ENCODE data around the gene EEF2K. TPM values are rescaled to one million over a fixed set of nuclear protein-coding genes. Genes with fewer than 3 reads are reported as not detected.
"Not testable (repeated sequence)": the region's sequence is repeated elsewhere in the genome, so short reads cannot be mapped to it uniquely, and the experiment has no call there.

The EEF2K gene
- total RNA-seq, 4 donors from 2014 or later = 42.8 to 90.8 (median 50.3) TPM

DNA sequence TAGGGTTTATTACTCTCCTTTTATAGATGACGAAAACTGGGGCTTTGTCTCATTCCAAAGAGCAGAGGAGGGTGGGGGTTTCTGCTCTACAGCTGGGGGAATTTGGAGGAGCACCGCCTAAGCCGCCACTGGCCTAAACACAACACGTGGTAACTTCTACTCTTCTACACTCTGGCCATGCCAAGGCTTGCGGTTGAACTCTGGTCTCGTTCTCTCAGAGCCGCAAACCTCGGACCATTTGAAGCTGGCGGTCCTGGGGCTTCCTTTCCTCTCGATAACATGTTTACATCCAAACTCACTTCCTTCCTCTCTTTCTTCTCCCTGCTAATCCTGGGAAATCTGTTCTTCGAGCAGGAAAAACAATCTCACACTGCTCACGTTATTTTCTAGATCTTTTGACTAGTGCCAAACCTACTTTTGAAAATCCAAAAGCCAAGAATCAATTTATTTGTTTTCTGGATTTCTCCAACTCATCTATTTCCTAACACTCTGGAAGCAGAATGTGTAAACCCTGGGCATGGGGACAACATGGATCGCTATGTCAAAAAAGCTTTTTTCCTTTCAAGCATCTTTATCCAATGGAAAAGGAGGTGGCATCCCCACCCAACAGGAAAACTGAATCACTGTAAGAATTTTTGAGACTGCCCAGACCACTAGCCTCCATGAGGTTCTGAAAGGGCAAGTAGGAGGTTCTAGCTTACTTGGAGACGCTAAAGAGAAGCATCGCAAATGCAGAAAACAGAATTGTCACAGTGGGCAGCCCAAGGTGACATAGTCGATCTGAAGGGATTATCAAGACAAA, 13.6 kb upstream of the EEF2K start:
- TF ChIP-seq POLR2A (IDR thresholded peaks at IDR 0.05) = peak; percentile 5 to 55
- TF ChIP-seq EP300 (IDR thresholded peaks at IDR 0.05) = peak in 1 of 2 donors; percentile 80
- TF ChIP-seq, protein P1, sequence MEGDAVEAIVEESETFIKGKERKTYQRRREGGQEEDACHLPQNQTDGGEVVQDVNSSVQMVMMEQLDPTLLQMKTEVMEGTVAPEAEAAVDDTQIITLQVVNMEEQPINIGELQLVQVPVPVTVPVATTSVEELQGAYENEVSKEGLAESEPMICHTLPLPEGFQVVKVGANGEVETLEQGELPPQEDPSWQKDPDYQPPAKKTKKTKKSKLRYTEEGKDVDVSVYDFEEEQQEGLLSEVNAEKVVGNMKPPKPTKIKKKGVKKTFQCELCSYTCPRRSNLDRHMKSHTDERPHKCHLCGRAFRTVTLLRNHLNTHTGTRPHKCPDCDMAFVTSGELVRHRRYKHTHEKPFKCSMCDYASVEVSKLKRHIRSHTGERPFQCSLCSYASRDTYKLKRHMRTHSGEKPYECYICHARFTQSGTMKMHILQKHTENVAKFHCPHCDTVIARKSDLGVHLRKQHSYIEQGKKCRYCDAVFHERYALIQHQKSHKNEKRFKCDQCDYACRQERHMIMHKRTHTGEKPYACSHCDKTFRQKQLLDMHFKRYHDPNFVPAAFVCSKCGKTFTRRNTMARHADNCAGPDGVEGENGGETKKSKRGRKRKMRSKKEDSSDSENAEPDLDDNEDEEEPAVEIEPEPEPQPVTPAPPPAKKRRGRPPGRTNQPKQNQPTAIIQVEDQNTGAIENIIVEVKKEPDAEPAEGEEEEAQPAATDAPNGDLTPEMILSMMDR (IDR thresholded peaks at IDR 0.05) = no peak
- 18 to 20% methylated on average over 16 of the region's 16 CpGs for WGBS, 2 donors
- peak overlapping the region; percentile 93 to 99 (median 96) for H3K27ac ChIP-seq
- no peaks in the 10 kb centered on the region for H3K9me3 ChIP-seq
- H3K4me3 ChIP-seq = peak overlapping the region; percentile 26 to 62 (median 54)
- peaks cover 0 to 52% (median 33%) of the 10 kb centered on the region in 4 donors for H3K4me1 ChIP-seq
- H3K36me3 ChIP-seq = no peaks in the 10 kb centered on the region
- peak; percentile 81 to 91 for DNase-seq (ENCODE audit: low spot score in 2 of 2)
- H3K27me3 ChIP-seq = no peaks in the 10 kb centered on the region

DNA sequence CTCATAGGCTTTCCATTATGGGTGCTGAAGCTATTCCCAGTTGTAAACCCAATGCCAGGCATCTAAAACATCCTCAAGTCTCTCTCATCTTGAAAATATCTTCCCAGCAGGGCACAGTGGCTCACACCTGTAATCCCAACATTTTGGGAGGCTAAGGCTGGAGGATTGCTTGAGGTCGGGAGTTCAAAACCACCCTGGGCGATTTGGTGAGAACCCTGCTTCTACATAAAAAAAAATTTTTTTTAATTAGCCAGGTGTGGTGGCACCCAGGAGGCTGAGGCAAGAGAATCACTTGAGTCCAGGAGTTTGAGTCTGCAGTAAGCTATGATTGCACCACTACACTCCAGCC, 13.0 kb upstream of the EEF2K start:
- H3K4me1 ChIP-seq = peaks cover 0 to 52% (median 33%) of the 10 kb centered on the region in 4 donors

DNA sequence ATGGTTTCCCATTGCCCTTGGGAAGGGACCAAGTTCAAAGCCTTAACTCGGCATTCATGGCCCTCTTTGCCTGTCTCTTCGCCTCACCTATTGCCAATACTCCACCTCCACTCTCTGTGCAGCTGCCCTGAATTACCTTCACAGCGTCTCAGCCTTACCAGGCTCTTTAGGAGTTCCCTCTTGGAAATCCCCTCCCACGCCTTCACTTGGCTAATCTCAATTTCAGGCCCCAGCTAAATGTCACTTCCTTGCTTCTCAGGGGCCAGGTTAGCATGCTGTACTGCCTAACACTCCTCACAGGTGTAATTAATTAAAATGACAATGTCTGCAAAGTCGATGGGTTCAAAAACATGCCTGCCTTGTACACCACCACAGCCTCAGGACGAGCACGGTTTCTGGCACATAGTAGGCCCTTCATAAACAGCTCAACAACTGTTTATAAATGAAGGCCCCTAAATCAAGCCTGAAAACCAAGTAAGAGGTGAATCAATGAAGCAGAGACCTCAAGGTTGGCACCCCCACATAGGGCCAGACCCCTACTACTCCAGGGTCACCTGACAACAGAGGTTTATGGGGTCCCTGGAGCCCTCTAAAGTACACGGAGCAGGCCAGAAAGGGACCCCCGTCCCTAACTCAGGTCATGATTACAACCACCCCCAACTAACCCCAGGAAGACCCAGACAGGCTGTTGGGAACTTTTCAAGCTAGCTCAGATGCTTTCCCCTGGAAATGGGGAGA, 11.2 kb upstream of the EEF2K start:
- no peaks in the 10 kb centered on the region for H3K27me3 ChIP-seq
- H3K9me3 ChIP-seq = no peaks in the 10 kb centered on the region
- no peak overlapping the region for H3K4me3 ChIP-seq
- no peak for TF ChIP-seq POLR2A (IDR thresholded peaks at IDR 0.05)
- 82 to 83% methylated on average over 9 of the region's 9 CpGs for WGBS, 2 donors
- H3K36me3 ChIP-seq = no peaks in the 10 kb centered on the region
- no peak for DNase-seq (ENCODE audit: low spot score in 2 of 2)
- H3K4me1 ChIP-seq = peaks cover 0 to 45% (median 24%) of the 10 kb centered on the region in 4 donors
- peak overlapping the region; percentile 82 to 99 (median 93) for H3K27ac ChIP-seq

More for the DNA sequence above, 13.0 kb upstream of the EEF2K start:
- no peaks in the 10 kb centered on the region for H3K27me3 ChIP-seq
- H3K9me3 ChIP-seq = no peaks in the 10 kb centered on the region
- 91 to 93% methylated on average over 2 of the region's 2 CpGs for WGBS, 2 donors
- H3K4me3 ChIP-seq = peak overlapping the region in 1 of 4 donors; percentile 62
- no peak for DNase-seq (ENCODE audit: low spot score in 2 of 2)
- TF ChIP-seq EP300 (IDR thresholded peaks at IDR 0.05) (no peak), POLR2A (IDR thresholded peaks at IDR 0.05) (no peak)
- TF ChIP-seq, protein P1 (IDR thresholded peaks at IDR 0.05) = no peak
- no peaks in the 10 kb centered on the region for H3K36me3 ChIP-seq
- H3K27ac ChIP-seq = peak overlapping the region; percentile 93 to 99 (median 96)

DNA sequence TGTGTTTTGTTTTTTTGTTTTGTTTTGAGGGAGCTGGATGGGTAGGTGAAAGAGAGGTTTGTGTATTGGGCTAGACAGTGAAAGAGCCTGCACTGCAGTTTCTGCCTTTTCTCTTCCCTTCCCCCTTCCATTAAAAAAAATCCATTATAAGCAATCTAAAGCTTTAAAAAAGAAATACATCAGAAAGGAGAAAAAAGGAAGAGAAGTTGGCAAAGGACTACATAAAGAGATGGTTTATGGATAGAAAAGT, 10.7 kb upstream of the EEF2K start:
- Histone ChIP-seq H3K27ac (peak overlapping the region; percentile 82 to 99 (median 88)), H3K4me3 (peak overlapping the region in 2 of 4 donors; percentile 55 to 64), H3K9me3 (no peaks in the 10 kb centered on the region), H3K36me3 (no peaks in the 10 kb centered on the region), H3K27me3 (no peaks in the 10 kb centered on the region), H3K4me1 (peaks cover 0 to 49% (median 27%) of the 10 kb centered on the region in 4 donors)
- no peak for DNase-seq (ENCODE audit: low spot score in 2 of 2)
- no peak for TF ChIP-seq POLR2A (IDR thresholded peaks at IDR 0.05)
- TF ChIP-seq EP300 (IDR thresholded peaks at IDR 0.05) = no peak
- TF ChIP-seq, protein P1 (IDR thresholded peaks at IDR 0.05) = no peak

DNA sequence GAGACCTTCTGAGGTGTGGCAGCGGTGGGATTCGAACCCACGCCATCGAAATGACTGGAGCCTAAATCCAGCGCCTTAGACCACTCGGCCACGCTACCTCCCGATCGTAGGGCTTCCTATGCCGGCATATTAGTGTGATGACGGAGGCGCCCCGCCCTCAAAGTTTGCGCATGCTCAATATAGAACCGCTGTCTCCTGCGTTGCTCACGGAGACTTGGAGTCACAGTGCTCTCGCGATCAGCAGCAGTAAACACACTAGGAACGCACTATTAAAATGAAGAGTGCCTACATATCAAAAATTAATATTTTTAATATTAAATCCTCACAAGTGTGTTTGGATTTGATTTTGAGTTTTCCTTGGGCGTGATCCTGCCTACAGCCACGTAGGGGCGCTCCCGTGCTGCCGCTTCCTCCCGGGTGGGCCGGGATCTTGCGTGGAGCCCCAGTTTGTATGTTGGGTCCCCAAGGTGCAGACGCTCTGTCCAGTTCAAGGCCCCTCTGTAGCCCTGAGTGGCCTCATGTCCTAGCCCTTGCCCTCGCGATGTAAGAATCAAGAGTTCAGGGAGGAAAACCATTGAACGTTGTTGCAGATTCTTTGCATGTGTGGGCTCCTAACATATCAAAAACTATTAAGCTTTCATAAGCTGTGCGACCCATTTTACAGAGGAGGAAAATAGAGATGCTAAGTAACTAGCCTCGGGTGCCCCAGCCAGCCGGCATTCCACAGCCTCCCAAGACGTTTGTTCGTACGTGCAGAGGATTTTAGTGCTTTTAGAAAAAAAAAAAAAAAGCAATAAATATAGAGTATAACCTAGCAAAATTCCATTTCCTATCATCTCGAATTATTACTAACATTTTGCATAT, 10.2 kb upstream of the EEF2K start:
- Histone ChIP-seq H3K36me3 (no peaks in the 10 kb centered on the region), H3K4me1 (peaks cover 0 to 49% (median 27%) of the 10 kb centered on the region in 4 donors), H3K9me3 (no peaks in the 10 kb centered on the region), H3K4me3 (peak overlapping the region; percentile 37 to 66 (median 60)), H3K27me3 (no peaks in the 10 kb centered on the region), H3K27ac (peak overlapping the region; percentile 82 to 99 (median 88))
- peak; percentile 91 to 95 for DNase-seq (ENCODE audit: low spot score in 2 of 2)
- WGBS, 2 donors = 3 to 4% methylated on average over 39 of the region's 39 CpGs
- TF ChIP-seq, protein P1 (IDR thresholded peaks at IDR 0.05) = peak; percentile 79 to 96 (median 90)
- TF ChIP-seq EP300 (IDR thresholded peaks at IDR 0.05) = peak; percentile 86 to 89
- TF ChIP-seq POLR2A (IDR thresholded peaks at IDR 0.05) = peak; percentile 22 to 52

DNA sequence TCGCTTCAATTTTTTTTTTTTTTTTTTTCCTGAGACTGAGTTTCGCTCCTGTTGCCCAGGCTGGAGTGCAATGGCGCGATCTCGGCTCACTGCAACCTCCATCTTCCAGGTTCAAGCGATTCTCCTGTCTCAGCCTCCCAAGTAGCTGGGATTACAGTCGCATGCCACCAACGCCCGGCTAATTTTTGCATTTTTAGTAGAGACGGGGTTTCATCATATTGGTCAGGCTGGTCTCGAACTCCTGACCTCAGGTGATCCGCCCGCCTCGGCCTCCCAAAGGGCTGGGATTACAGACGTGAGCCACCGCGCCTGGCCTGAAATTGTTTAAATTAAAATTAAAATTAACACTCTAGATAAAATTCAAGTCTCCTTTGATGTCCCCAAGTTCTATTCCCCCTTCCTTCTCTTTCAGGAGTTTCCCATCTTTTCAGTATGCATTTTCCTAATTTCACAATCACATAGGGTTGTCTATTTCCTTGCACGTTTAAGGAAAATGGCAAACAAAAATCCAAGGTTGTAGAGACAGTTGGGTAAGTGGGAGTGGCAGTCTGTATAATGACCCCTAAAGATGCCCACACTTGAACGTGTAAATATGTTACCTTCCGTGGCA, 9.4 kb upstream of the EEF2K start:
- DNase-seq (ENCODE audit: low spot score in 2 of 2); H3K9me3 ChIP-seq; H3K36me3 ChIP-seq; H3K27me3 ChIP-seq: not testable (repeated sequence)
- Histone ChIP-seq H3K27ac (peak overlapping the region in 2 of 4 donors; percentile 6 to 99), H3K4me1 (peaks cover 0 to 49% (median 27%) of the 10 kb centered on the region in 4 donors), H3K4me3 (peak overlapping the region in 2 of 4 donors; percentile 55 to 64)
- 47 to 48% methylated on average over 20 of the region's 20 CpGs for WGBS, 2 donors

Measured in tibial nerve (tissue), 4 donors.